Hematopoietic multipotent progenitor cell treated with erythropoietin and hydrocortisone succinate and interleukin-3 and kit ligand, for 17 days (in vitro differentiated cells): ENCODE measurements around the gene ATP5PD.
A peak's percentile ranks its signal among the peaks of the same experiment; 100 is the strongest.
"Not testable (repeated sequence)": the region's sequence is repeated elsewhere in the genome, so short reads cannot be mapped to it uniquely, and the experiment has no call there.

Experiments used
- DNase-seq: peaks from one replicate; pipeline ENCODE4 v3.0.0-alpha.2; 2015; ENCODE audit warnings: low spot score

ATP5PD gene

DNA sequence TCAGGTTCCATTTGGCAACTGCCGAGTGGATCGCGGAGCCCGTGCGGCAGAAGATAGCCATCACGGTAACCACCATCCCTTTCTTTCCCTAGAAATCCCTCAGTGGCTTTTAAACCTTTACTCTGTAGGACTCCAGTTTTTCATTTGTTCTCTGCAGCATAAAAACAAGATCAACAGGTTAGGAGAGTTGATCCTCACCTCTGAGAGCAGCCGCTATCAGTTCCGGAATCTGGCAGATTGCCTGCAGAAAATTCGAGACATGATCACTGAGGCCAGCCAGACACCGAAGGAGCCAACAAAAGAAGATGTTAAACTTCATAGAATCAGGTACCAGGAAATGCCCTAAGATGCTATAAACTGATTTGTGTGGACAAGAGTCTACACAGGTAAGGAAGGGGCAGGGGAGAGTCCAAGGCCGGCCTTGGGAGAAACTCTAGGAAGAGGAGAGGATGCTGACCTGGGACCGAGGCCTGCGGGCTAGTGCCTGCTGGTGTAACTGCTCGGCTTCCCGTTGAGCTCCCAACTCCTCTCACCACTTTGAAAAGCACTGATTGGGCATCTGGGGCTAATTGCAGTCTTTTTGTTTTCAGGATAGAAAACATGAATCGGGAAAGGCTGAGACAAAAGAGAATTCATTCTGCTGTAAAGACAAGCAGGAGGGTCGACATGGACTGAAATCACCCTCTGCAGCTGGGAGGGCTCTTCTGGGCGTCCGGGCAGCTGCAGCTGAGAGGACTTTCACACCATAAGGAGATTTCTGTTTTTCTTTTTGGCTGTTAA, 26.2 kb downstream of the ATP5PD start:
- DNase-seq, result no peak

DNA sequence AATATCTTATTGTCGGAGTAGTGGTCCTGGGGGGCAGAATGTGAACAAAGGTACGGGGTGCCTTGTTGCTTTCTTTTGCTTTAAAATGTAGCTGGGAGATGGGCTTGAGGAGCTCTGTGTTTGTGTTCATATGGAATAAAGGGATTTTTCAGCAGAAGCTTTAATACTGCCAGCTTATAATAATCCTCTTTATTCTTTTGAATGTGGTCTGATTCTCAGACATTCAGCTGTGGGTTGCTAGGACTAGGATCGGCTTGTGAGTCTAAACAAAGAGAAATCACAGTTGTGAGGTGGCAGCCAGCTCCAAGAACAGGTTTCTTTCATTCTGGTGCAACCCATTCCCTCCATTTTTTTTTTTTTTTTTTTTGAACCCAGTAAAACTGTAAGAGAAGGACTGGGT, 27.1 kb downstream of the ATP5PD start:
- DNase-seq, result no peak

DNA sequence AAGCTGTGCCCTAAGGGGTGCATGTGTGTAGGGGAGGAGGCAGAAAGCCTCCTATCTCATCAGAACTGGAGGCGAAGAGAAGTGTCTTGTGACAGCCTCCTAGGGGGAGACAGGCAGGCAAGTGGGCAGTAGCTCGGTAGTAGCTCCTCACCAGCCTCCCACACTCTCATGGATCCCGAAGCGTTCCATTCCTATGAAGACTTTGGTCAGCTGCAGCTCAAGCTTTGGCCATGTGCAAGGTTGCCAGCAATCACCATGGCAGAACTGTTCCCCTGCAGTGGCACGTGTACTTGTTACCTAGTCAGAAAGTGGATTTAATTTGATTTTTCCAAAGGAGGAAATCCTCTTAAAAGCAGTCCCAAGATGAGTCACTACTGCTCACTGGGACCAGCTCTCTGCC, 27.6 kb downstream of the ATP5PD start:
- DNase-seq, result no peak

DNA sequence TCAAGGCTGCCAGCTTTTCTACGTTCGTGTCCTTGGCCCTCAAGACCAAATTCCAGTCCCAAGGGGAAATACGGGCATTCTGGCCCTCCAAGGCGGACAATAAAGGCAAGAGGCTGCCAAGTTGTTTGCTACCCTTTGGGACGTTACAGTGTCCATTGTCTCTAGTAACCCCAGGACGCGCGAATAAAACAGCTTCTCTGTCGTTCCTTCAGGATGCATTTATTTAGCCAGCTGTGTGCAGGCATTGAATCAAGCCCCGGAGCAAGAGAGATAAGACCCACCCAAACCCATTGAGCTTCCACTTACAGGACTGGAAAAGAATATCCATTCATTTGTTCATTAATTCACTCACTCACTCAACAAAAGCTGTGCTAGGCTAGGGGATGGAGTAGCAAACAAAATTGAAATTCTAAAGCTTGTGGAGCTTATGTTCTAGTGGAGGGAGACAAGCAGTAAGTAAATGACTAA, 33.6 kb downstream of the ATP5PD start:
- no peak for DNase-seq

DNA sequence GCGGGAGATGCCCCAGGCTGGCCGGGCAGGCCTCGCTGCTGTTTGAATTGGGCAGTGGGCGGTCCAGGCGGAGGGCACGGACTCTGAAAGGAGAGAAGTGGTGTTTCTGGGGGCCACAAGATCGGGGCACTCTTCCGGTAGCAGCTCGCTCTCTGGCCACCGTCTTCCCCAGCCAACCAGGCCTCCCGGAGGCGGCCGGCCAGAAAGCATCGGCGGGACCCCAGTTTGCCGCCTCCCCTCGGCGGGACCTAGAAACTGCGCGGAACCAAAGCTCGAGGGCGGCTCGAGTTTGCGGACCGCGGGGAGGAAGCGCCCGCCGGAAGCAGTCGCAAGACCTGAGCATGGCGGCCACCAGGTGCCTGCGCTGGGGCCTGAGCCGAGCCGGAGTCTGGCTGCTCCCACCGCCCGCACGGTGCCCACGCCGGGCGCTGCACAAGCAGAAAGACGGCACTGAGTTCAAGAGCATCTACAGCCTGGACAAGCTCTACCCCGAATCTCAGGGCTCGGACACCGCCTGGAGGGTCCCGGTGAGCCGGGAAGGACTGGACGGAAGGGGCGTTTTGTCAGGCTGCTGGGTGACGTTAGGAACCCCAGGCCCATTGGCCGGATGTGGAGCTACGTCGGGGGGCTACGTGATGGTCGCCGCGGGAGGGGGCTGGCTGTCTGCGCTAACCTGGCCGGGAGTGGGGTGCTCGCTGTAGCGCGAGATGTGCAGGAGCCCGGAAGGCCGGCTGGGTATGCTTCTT, 34.2 kb downstream of the ATP5PD start, which contains the start of gene MRPL58:
Gene MRPL58 (plus strand): TSS at position 325 of the 746 bp plus-strand sequence. CDS start 17 bp downstream, at position 342.
- peak; percentile 65 for DNase-seq

DNA sequence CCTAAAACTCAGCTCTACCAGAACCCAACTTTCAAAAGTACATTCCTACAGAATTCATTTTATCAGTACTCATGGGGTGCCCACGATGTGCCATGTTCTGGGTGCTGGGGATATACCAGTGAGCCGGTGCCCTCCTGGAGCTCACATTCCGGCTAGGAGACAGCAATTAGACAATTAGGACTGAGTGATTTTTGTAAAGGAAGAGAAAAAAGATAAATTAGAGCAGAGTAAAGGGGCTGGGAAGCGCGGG, 34.7 kb downstream of the ATP5PD start:
- DNase-seq, result no peak

DNA sequence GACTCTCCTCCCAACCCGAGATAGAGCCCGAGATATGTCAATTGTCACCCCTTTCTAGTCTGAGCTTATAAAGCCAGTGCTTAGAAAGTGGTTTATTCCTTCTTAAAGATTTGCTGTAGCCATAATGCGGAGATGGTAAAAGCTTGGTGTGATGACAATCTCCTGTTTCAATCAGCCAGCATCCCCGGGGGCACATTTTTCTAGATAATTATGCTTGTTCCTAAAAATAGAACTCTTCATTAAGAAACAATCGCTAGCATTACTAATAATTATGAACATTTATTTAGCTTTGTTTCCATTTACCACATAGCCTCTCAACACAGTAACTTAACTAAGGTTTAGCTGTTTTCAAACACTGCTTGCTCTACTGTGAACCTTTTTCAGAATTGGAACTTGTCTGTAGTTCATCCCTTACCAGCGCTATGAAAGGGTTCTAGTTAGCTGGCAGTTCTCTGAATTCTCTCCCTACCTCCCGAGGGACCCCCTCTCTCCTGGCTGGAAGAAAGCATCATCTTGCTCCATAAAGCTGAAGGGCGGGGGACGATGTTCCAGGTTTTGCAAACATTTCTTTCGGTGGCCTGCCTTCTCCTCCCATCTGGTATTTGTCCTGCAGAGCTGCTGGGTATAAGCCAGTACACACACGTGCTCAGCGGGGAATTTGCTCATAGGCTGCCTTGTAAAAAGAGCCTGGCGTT, 35.2 kb downstream of the ATP5PD start:
- no peak for DNase-seq

DNA sequence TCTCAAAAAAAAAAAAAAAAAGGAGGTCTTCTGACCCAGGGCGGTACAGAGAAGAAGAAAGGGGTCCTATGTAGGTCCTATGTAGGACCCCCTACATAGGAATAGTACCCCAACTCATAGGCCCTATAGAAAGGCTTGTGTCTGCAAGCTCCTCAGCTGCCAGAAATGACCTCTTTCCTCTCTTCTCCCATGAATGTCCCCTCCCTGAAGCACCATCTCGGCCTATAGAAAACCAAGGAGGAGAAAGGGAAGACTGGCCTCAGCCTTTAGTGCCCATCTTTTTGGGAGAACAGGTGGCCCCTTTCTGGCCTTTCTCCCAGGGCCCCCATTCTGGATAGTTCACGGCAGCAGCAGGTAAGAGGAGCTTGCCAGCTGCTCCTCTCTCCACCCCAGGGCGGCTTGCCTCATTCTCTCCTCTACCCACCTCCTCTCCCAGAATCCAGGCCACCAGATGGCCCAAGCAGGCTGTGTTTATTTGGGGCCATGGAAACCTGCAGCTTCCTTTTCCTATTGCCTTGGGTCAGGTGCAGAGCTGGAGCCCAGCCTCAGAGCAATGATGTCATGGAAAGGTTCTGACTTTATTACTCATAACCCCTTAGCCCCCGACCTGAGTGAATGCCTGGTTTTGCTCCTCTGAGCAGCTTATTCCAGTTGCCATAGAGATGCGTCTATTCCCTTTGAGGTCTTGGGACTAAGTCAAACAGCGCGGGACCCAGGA, 35.9 kb downstream of the ATP5PD start:
- DNase-seq, result no peak

DNA sequence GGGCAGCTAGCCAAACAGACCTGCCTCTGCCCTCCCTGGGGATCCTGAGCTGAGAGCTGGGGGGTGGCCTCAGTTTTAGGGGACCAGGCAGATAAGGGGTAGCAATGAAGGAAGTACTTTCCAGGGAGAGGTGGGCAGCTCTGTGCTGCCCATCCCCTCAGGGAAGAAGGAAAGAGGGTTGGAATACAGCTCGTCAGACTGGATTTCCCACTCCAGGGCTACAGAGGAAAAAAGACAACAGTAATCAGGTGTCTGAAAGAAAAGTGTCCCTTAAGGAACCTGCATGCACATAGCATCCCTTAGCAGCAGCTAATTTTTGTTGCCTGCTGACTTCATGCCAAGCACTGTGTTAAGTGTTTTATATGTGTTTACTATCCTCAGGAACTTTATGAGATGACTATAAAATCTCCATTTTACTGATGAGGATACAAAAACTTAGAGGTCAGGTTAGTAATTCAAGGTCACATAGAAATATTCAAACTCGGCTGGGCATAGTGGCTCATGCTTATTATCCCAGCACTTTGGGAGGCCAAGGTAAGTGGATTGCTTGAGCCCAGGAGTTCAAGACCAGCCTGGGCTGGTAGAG, 37.5 kb downstream of the ATP5PD start:
- DNase-seq, result no peak

DNA sequence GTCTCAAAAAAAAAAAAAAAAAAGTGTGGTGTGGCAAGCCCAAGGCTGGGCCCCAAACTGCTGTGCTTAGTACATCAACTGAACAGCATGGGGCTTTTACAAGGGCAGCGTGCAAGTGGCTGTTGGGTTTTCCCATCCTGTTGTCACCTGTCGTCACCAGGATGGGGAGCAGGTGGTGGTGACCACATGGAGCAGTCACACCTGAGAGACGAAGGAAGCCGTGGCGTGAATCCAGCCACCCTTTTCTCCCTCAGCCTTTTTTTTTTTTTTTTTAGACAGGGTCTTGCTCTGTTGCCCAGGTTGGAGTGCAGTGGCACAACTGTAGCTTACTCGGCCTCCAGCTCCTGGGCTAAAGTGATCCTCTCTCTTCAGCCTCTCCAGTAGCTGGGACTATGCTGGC, 38.4 kb downstream of the ATP5PD start:
- no peak for DNase-seq

DNA sequence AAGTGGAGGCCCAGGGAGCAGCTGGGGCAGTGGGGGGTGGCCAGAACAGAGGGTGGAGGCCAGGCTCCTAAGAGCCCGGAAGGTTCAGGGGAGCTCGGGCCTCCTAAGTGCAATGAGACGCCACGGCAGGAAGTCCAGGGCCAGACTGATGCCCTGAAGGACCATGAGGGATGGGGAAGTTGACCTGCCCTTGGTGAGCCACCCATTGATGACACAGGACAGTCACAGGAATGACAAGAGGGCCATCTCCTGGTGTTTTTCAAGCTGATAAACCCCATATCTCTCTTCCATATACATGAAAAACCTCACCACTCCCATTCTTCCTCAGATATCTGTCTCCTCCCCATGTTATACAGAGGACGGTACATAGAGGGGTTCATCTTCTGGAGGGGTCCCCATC, 40.1 kb downstream of the ATP5PD start:
- DNase-seq, result peak; percentile 34

DNA sequence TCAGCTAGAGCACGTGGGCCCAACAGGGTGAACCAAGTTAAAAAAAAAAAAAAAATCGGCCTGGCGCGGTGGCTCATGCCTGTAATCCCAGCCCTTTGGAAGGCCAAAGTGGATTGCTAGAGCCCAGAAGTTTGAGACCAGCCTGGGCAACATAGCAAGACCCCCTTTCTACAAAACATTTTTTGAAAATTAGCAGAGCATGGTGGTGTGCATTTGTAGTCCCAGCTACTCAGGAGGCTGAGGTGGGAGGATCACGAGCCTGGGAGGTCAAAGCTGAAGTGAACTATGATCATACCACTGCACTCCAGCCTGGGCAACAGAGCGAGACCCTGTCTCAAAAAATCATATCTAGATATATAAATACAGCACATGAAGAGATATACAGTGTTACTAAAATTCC, 40.7 kb downstream of the ATP5PD start:
- not testable (repeated sequence) for DNase-seq

DNA sequence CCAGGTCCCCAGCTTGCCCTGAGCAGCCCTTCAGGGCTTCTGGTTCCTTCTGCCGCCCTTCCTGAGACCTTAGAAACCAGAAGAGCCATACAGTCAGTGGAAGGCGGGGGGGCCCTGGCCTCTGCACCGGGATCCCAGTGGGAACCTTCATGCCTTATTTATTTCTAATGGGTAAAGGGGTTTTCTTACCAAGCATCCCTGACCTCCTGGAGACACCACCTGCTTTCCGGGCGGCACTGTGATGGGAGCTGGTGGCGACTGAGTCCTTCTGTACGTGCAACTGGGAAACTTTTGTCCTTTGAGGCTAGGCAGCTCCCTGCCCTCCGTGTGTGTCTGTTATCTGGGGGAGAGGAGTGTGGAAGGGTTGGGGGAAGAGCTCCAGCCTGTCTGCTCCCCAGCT, 41.5 kb downstream of the ATP5PD start:
- no peak for DNase-seq

DNA sequence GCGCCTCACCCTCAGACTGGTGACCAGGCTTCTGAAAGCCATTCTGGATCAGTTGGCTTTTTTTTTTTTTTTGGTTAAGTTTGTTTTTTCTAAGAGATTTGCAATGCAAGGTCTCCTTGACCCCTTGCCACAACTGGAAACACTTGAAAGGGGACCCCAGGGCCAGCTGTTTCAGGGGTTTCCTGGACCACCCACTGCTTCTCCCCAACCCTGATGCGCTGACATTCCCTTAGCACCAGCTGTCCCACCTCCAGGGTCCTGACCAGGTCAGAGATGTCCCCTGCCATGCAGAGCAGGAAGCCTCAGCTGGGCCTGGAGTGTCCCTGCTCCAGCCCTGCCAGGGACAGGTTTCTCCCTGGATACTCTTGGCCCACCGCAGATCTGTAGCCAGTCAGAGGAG, 42.4 kb downstream of the ATP5PD start:
- no peak for DNase-seq

DNA sequence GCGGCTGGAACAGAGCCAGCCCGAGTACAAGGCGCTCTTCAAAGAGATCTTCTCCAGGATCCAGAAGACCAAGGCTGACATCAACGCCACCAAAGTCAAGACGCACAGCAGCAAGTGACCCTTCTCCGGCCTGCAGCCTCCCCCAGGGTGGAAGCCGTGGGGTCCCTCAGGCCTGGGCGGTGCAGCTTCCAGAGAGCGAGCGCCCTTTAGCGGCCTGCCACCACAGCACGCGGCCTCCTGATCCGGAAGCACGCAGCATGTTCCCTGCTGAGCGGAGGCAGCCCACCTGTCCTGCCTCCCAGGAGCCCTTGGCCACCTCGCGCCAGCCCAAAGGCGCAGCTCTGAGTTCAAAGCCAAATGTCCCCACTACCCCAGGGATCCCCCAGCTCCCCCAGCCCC, 42.8 kb downstream of the ATP5PD start:
- no peak for DNase-seq

DNA sequence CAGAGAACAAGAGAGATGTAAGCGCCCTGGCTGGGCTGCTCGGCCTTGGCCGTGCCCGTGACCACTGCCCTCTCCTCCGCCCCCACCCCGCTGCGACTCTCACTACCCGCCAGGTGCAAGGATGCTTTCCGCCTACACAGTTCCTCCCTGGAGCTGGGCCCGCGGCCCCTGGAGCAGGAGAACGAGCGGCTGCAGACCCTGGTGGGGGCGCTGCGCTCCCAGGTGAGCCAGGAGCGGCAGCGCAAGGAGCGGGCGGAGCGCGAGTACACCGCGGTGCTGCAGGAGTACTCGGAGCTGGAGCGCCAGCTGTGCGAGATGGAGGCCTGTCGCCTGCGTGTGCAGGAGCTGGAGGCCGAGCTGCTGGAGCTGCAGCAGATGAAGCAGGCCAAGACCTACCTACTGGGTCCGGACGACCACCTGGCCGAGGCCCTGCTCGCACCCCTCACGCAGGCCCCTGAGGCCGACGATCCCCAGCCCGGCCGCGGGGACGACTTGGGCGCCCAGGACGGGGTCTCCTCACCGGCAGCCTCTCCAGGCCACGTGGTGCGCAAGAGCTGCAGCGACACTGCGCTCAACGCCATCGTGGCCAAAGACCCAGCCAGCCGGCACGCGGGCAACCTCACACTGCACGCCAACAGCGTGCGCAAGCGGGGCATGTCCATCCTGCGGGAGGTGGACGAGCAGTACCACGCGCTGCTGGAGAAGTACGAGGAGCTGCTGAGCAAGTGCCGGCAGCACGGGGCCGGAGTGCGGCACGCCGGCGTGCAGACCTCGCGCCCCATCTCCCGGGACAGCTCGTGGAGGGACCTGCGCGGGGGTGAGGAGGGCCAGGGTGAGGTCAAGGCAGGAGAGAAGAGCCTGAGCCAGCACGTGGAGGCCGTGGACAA, 43.5 kb downstream of the ATP5PD start:
- no peak for DNase-seq

DNA sequence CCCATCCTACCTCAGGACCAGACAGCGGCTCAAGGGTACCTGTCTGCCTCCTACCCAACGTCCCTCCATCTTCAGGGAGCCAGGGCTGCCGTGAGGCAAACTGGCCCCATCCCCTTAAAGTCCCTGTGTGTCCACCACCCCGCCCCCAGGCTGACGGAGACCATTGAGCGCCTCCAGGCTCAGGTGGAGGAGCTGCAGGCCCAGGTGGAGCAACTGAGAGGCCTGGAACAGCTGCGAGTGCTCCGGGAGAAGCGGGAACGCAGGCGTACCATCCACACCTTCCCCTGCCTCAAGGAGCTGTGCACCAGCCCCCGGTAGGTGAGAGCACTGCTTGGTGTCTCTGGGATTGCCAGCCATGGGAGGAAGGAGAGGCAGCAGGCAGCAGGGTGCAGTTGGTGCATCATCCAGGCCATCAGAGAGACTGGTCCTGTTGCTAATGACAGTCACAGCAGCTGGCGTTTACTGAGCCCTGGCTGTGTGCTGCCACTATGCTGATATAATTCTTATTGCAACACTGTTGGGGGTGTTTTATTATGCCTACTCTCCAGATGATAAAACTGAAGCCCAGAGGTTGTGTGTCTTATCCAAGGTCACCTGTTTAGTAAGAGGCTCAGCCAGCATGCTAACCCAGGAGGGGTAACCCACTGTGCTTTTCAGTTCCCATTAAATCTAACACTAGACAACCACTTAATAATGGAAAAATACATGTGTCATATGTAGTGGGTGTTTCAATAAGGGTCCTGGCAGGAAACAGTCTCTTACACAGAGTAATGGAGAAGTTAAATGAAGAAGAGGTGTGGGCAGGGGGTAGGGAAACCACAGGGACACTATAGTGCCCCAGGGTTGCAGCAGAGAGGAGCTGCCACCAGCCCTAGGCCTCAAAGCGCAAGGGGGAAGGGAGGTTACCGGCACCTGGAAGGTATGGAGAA, 44.6 kb downstream of the ATP5PD start:
- no peak for DNase-seq

DNA sequence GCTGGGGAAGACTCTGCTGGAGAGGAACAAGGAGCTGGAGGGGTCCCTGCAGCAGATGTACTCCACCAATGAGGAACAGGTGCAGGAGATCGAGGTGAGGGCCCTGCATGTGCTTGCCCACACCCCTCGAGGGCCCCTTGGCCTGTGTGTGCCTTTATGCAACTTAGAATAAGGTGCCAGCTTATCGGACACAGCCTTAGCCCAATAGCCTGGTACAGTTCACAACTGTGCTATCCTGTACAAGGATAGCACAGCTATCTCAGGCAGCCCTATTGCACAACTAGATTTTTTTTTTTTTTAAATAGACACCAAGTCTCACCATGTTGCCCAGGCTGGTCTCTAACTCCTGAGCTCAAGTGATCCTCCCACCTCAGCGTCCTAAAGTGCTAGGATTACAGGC, 47.2 kb downstream of the ATP5PD start:
- no peak for DNase-seq

DNA sequence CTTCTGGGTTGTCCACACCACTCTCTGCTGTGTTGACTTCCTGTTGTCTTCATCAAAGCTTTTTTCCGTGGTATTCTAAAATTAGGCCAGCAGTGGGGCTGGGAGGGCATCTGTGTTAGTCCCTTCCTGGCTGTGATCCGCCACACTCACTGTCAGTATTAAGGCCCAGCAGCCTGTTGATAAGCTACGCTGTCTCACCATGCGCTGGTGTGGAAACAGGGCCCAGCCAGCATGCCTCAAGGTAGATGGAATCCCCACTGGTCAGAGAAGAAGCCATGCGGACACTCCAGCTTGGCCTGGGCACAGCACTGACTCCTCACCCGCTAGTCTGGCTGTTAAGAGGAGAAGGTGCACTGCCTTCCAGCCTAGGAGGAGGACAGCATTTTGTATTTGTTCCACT, 48.0 kb downstream of the ATP5PD start:
- no peak for DNase-seq

DNA sequence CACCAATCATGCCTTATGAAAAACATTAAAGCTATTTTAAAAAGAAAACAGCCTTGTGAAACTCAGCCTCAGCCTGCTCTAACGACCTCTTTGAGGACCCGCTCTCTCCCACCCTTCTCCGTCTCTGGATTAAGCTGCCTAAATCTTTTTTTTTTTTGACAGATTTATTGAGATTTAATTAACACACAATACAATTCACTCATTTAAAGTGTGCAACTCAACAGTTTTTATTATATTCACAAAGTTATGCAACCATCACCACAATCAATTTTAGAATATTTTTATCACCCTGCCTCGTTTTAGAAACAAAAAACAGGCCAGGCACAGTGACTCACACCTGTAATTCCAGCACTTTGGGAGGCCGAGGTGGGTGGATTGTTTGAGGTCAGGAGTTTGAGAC, 50.9 kb downstream of the ATP5PD start:
- DNase-seq, result no peak
